ENCODE data around the gene NOTCH1.

NOTCH1 gene

GRCh38 chr9:136572828-136573625 is 27.2 kb upstream of the NOTCH1 start:
- Histone ChIP-seq H3K9ac (ENCODE audit: low read length) (no peak overlapping the region), H3K9me3 (ENCODE audit: insufficient read depth, low read length) (no peaks in the 10 kb centered on the region), H3K36me3 (replicated peaks; ENCODE audit: low read depth, low read length) (no peaks in the 10 kb centered on the region), H3K4me2 (ENCODE audit: low read length) (no peak overlapping the region), H3K27ac (ENCODE audit: low read length) (no peak overlapping the region), H4K20me1 (ENCODE audit: insufficient read depth, low read length) (no peaks in the 10 kb centered on the region), H2AFZ (ENCODE audit: low read depth, low read length) (no peak overlapping the region), H3K4me1 (ENCODE audit: low read length) (peaks cover 22% of the 10 kb centered on the region), H3K4me3 (ENCODE audit: low read length) (no peak overlapping the region), H3K27me3 (ENCODE audit: low read depth, low read length) (peaks cover 8% of the 10 kb centered on the region; the same call in 1 of the 2 replicates), H3K79me2 (ENCODE audit: low read length) (no peaks in the 10 kb centered on the region)
- TF ChIP-seq EZH2phosphoT487 (IDR thresholded peaks at IDR 0.05; ENCODE audit: low read depth) (no peak), CTCF (IDR thresholded peaks at IDR 0.05; ENCODE audit: low read depth, low read length) (no peak)

DNA sequence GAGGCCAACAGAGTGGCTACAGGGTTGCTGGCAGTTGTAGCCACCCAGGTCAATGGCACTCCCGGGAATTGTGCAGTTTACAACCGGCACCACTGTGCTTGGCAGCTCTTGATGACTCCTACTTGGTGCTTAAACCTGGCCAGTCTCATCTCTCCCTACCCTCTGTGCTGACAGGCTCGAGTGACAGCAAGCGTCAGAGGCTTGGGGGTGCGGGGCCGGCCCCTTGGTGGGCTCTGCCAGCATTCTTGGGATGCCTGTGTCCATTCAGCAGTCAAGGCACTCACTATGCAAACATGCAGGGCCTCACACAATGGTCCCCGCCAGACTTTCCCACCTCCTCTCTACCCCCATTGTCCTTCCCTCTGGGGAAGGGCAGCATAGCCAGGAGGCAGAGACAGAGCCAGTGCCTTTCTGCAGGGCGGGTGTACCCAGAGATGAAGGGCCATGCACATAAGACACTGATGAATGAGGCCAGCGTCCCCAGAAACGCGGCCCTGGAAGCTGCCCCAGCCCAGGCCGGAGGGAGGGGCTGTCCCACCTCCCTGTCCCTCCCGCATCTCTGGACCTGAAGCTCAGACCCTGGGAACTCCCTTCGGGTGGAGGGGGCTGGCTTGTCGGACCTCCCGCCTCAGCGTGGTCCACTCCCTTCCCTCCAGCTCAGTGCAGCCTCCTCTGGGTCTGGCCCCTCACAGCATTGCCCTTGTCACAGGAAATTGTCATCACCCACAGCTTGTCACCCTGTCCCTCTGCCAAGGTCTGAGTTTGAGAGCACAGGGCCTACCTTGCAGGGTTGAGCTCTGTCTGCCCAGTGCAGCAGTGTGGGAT is 26.4 kb upstream of the NOTCH1 start:
- no peak overlapping the region for H3K27ac ChIP-seq (ENCODE audit: low read length)
- H3K27me3 ChIP-seq (ENCODE audit: low read depth, low read length), result peaks cover 8% of the 10 kb centered on the region; the same call in 1 of the 2 replicates
- H4K20me1 ChIP-seq (ENCODE audit: insufficient read depth, low read length), result no peaks in the 10 kb centered on the region
- no peaks in the 10 kb centered on the region for H3K36me3 ChIP-seq (replicated peaks; ENCODE audit: low read depth, low read length)
- no peak overlapping the region for H3K4me3 ChIP-seq (ENCODE audit: low read length)
- no peak overlapping the region for H3K4me2 ChIP-seq (ENCODE audit: low read length)
- peaks cover 20% of the 10 kb centered on the region for H3K4me1 ChIP-seq (ENCODE audit: low read length)
- no peaks in the 10 kb centered on the region for H3K79me2 ChIP-seq (ENCODE audit: low read length)
- TF ChIP-seq EZH2phosphoT487 (IDR thresholded peaks at IDR 0.05; ENCODE audit: low read depth) (no peak), CTCF (IDR thresholded peaks at IDR 0.05; ENCODE audit: low read depth, low read length) (no peak)
- H2AFZ ChIP-seq (ENCODE audit: low read depth, low read length), result no peak overlapping the region
- H3K9ac ChIP-seq (ENCODE audit: low read length), result no peak overlapping the region
- no peaks in the 10 kb centered on the region for H3K9me3 ChIP-seq (ENCODE audit: insufficient read depth, low read length)

DNA sequence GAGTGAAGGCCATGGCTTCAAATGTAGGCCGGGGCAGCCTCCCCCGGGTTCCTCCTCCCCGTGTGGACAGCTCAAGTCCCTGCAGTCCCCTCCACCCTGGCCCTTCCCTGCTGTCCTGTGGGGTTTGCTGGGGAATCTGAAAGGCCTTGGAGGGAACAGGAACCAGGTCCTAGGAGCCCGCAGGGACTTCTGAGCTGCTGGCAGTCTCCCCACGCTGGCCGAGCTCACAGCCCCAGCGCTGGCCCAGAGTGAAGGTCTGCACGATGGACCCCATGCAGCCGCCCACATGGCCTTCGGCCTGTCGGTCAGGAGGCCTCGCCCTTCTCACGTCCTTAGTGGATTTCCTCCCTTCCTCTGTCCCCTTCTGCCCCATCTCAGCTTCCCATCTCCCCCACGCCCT is 25.7 kb upstream of the NOTCH1 start:
- H2AFZ ChIP-seq (ENCODE audit: low read depth, low read length), result no peak overlapping the region
- H3K27ac ChIP-seq (ENCODE audit: low read length), result no peak overlapping the region
- H3K27me3 ChIP-seq (ENCODE audit: low read depth, low read length), result peaks cover 8% of the 10 kb centered on the region; the same call in 1 of the 2 replicates
- no peak overlapping the region for H3K4me2 ChIP-seq (ENCODE audit: low read length)
- no peaks in the 10 kb centered on the region for H4K20me1 ChIP-seq (ENCODE audit: insufficient read depth, low read length)
- peaks cover 13% of the 10 kb centered on the region for H3K4me1 ChIP-seq (ENCODE audit: low read length)
- H3K9me3 ChIP-seq (ENCODE audit: insufficient read depth, low read length), result no peaks in the 10 kb centered on the region
- TF ChIP-seq EZH2phosphoT487 (IDR thresholded peaks at IDR 0.05; ENCODE audit: low read depth) (no peak), CTCF (IDR thresholded peaks at IDR 0.05; ENCODE audit: low read depth, low read length) (no peak)
- H3K36me3 ChIP-seq (replicated peaks; ENCODE audit: low read depth, low read length), result no peaks in the 10 kb centered on the region
- no peak overlapping the region for H3K4me3 ChIP-seq (ENCODE audit: low read length)
- H3K9ac ChIP-seq (ENCODE audit: low read length), result no peak overlapping the region
- no peaks in the 10 kb centered on the region for H3K79me2 ChIP-seq (ENCODE audit: low read length)

DNA sequence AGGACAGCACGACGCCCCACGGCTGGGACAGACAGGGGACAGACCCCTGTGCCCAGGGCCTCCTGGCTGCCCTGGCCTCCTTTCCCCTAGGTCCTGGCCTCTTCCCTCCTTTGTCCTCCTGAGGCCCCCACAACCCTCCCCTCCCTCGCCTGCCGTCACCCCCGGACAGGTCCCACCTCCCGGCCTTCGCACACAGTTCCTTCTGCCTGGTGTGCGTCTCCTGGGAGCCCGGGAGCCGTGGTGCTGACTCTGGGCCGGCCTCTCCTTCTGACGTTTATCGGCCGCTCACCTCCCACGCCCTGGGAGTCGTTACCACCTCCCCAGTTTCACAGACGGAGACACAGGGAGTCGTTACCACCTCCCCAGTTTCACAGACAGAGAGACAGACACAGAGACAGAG is 25.1 kb upstream of the NOTCH1 start:
- peaks cover 8% of the 10 kb centered on the region; the same call in 1 of the 2 replicates for H3K27me3 ChIP-seq (ENCODE audit: low read depth, low read length)
- no peak overlapping the region for H2AFZ ChIP-seq (ENCODE audit: low read depth, low read length)
- no peak overlapping the region for H3K4me3 ChIP-seq (ENCODE audit: low read length)
- no peak for TF ChIP-seq CTCF (IDR thresholded peaks at IDR 0.05; ENCODE audit: low read depth, low read length)
- TF ChIP-seq EZH2phosphoT487 (IDR thresholded peaks at IDR 0.05; ENCODE audit: low read depth), result no peak
- no peak overlapping the region for H3K27ac ChIP-seq (ENCODE audit: low read length)
- no peaks in the 10 kb centered on the region for H3K9me3 ChIP-seq (ENCODE audit: insufficient read depth, low read length)
- H4K20me1 ChIP-seq (ENCODE audit: insufficient read depth, low read length), result no peaks in the 10 kb centered on the region
- no peak overlapping the region for H3K4me2 ChIP-seq (ENCODE audit: low read length)
- no peak overlapping the region for H3K9ac ChIP-seq (ENCODE audit: low read length)
- H3K79me2 ChIP-seq (ENCODE audit: low read length), result no peaks in the 10 kb centered on the region
- no peaks in the 10 kb centered on the region for H3K36me3 ChIP-seq (replicated peaks; ENCODE audit: low read depth, low read length)
- peaks cover 7% of the 10 kb centered on the region for H3K4me1 ChIP-seq (ENCODE audit: low read length)
